HG03045 (cell line): Measurements from ENCODE around the gene LMF1.
"Not testable (repeated sequence)": the region's sequence is repeated elsewhere in the genome, so short reads cannot be mapped to it uniquely, and the experiment has no call there.

Source experiments
- ATAC-seq: cut with Tn5 transposase; IDR thresholded peaks from one replicate; pipeline ENCODE4 v1.9.1; 2021; ENCODE audit warnings: mild to moderate bottlenecking, moderate library complexity; ENCODE audit not compliant: unreplicated experiment

LMF1 gene

GRCh38 chr16:886084-886543 is 84.7 kb downstream of the LMF1 start:
- no peak for ATAC-seq

- no peak for ATAC-seq
Measured at GRCh38 chr16:885391-885790, 85.4 kb downstream of the LMF1 start.

- ATAC-seq, result no peak
Measured at GRCh38 chr16:884232-884631, 86.6 kb downstream of the LMF1 start.

- ATAC-seq, result no peak
Measured at GRCh38 chr16:883781-884180, 87.0 kb downstream of the LMF1 start.

- no peak for ATAC-seq
Measured at GRCh38 chr16:883340-883739, 87.4 kb downstream of the LMF1 start.

GRCh38 chr16:882671-883070 is 88.1 kb downstream of the LMF1 start:
- not testable (repeated sequence) for ATAC-seq

- no peak for ATAC-seq
Measured at GRCh38 chr16:882256-882655, 88.5 kb downstream of the LMF1 start.

- ATAC-seq, result no peak
Measured at GRCh38 chr16:881219-882097, 89.3 kb downstream of the LMF1 start.

GRCh38 chr16:880471-881171 is 90.2 kb downstream of the LMF1 start:
- no peak for ATAC-seq

GRCh38 chr16:879986-880385 is 90.8 kb downstream of the LMF1 start:
- ATAC-seq, result no peak

- no peak for ATAC-seq
Measured at GRCh38 chr16:879461-879861, 91.3 kb downstream of the LMF1 start.

- no peak for ATAC-seq
Measured at GRCh38 chr16:878886-879285, 91.9 kb downstream of the LMF1 start.

GRCh38 chr16:878072-878784 is 92.6 kb downstream of the LMF1 start:
- ATAC-seq, result no peak

GRCh38 chr16:877242-878071 is 93.3 kb downstream of the LMF1 start:
- ATAC-seq, result no peak

GRCh38 chr16:876523-877241 is 94.1 kb downstream of the LMF1 start:
- ATAC-seq, result no peak

GRCh38 chr16:876041-876335 is 94.8 kb downstream of the LMF1 start:
- ATAC-seq, result no peak

- ATAC-seq, result no peak
Measured at GRCh38 chr16:875182-876040, 95.4 kb downstream of the LMF1 start.

- no peak for ATAC-seq
Measured at GRCh38 chr16:874366-875181, 96.2 kb downstream of the LMF1 start.
